Kidney (tissue), 14 donors: ENCODE results near the gene EIF3K. TPM values are rescaled to one million over a fixed set of nuclear protein-coding genes. Genes with fewer than 3 reads are reported as not detected.
A peak's percentile ranks its signal among the peaks of the same experiment; 100 is the strongest.

ENCODE experiments used
- DNase-seq, 5 donors: peaks; one replicate each; pipeline ENCODE4 v3.0.0-alpha.2; 2013 to 2020
- FAIRE-seq: peaks from 2 replicates; lab custom pipeline; 2012; peaks lifted over from hg19 to GRCh38; lab: Jason Lieb, UNC
- H3K27ac ChIP-seq, 2 donors: one replicate each; pipeline ENCODE4 v1.7.0; 2013; ENCODE audit warnings: low read depth in 2 of 2, low read length in 2 of 2, inconsistent platforms in 1 of 2
- H3K27me3 ChIP-seq: one replicate; pipeline ENCODE4 v1.7.1; 2013; ENCODE audit warnings: low read length, inconsistent platforms; ENCODE audit not compliant: control insufficient read depth, insufficient read depth
- H3K36me3 ChIP-seq, 3 donors: one replicate each; pipeline versions ENCODE4 v1.7.0 to v1.7.1; 2013; ENCODE audit warnings: low read length in 3 of 3, control low read depth in 1 of 3, inconsistent platforms in 1 of 3; ENCODE audit not compliant: insufficient read depth in 3 of 3, control insufficient read depth in 2 of 3
- H3K4me1 ChIP-seq, 3 donors: one replicate each; pipeline versions ENCODE4 v1.7.0 to v1.7.1; 2013; ENCODE audit warnings: low read length in 3 of 3, inconsistent platforms in 1 of 3, low read depth in 1 of 3; ENCODE audit not compliant: control insufficient read depth in 2 of 3, insufficient read depth in 2 of 3
- H3K4me3 ChIP-seq, 3 donors: one replicate each; pipeline versions ENCODE4 v1.7.0 to v1.8.1; 2013; ENCODE audit warnings: low read length in 3 of 3, control low read depth in 1 of 3, inconsistent platforms in 1 of 3
- H3K9ac ChIP-seq, 3 donors: one replicate each; pipeline versions ENCODE4 v1.7.0 to v1.7.1; 2013; ENCODE audit warnings: low read length in 3 of 3, control low read depth in 1 of 3, inconsistent platforms in 1 of 3
- H3K9me3 ChIP-seq, 3 donors: one replicate each; pipeline versions ENCODE4 v1.7.0 to v1.7.1; 2013; ENCODE audit warnings: low read length in 3 of 3, control low read depth in 1 of 3, inconsistent platforms in 1 of 3; ENCODE audit not compliant: control insufficient read depth in 2 of 3, insufficient read depth in 1 of 3
- CTCF ChIP-seq: IDR thresholded peaks from 3 replicates; pipeline ENCODE4 v1.5.1; 2012; ENCODE audit warnings: mild to moderate bottlenecking, moderate library complexity, borderline replicate concordance; ENCODE audit not compliant: insufficient read depth; ENCODE audit errors: extremely low read depth
- intact Hi-C: fragments of 100-400 bp; cut with DNase I; formaldehyde crosslinking; loops from one replicate; pipeline ENCODE4 v1.11.1; 2022
- polyA plus RNA-seq: library from polyadenylated mRNA; stranded (reverse); fragments of 350-450 nt; fragmentation: Illumina TruSeq; extraction: RNeasy Lipid Tissue Mini Kit (QIAGEN cat#74804); gene quantifications from one replicate; pipeline ENCODE4 v1.2.3, GENCODE V29; 2014; ENCODE audit warnings: low read depth, low replicate concordance; ENCODE audit not compliant: insufficient read depth
- total RNA-seq: library from RNA; stranded (reverse); fragmentation: NEBNext Ultra II Directional; extraction: Animal tissue kit (Norgen Biotek cat#: 25700); gene quantifications from one replicate; pipeline ENCODE4 v1.2.1, GENCODE V29; 2021
- donor health status: control.
- donor health status: control.
- donor health status: control.
- donor health status: control.
- donor health status: control.
- donor health status: DM: yes; HTN: yes; CAD: no.
- donor health status: Normal renal cell carcinoma (clear cell type).

The EIF3K gene
- total and polyA plus RNA-seq, 2 donors from 2014 or later = 259 to 723 TPM

DNA sequence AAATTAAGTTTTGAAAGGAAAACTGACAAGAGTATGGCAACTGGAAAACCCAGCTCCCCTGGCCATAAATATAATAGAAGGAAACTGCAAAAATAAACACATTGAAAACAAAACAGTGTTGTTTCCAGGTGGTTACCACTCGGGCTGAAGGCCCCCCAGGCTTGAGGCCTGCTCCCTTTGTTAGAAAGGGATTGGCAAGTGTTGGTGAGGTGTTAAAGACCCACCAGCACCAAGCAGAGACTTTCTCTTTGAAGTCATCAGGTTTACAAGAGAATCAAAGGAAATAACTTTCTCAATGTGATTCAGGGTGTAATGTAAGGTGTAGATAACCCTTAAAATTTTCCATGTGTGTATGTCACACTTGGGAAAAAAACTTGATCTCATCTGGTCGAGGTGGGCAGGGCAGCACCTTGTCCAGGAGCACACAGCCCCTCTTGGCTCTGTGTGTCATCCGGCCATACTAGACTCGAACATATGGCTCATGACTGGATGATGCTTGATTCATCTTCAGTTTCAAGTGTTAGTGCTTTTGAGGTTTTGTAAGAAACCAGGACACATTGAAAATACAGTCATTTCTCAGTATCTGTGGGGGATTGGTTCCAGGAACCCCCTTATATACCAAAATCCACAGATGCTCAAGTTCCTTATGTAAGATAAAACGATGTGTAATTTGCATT lies 36.3 kb downstream of the EIF3K start:
- peak overlapping the region; percentile 96 to 99 for H3K27ac ChIP-seq
- no peaks in the 10 kb centered on the region for H3K27me3 ChIP-seq
- peak overlapping the region in 1 of 3 donors; percentile 14 for H3K9ac ChIP-seq
- intact Hi-C loops = no loop called here
- FAIRE-seq (no peak), DNase-seq (no peak)
- peaks cover 22 to 69% (median 66%) of the 10 kb centered on the region in 3 donors for H3K4me1 ChIP-seq
- TF ChIP-seq CTCF = no peak
- peaks cover 0 to 5% (median 3%) of the 10 kb centered on the region in 3 donors for H3K36me3 ChIP-seq
- H3K4me3 ChIP-seq = no peak overlapping the region
- no peaks in the 10 kb centered on the region for H3K9me3 ChIP-seq

DNA sequence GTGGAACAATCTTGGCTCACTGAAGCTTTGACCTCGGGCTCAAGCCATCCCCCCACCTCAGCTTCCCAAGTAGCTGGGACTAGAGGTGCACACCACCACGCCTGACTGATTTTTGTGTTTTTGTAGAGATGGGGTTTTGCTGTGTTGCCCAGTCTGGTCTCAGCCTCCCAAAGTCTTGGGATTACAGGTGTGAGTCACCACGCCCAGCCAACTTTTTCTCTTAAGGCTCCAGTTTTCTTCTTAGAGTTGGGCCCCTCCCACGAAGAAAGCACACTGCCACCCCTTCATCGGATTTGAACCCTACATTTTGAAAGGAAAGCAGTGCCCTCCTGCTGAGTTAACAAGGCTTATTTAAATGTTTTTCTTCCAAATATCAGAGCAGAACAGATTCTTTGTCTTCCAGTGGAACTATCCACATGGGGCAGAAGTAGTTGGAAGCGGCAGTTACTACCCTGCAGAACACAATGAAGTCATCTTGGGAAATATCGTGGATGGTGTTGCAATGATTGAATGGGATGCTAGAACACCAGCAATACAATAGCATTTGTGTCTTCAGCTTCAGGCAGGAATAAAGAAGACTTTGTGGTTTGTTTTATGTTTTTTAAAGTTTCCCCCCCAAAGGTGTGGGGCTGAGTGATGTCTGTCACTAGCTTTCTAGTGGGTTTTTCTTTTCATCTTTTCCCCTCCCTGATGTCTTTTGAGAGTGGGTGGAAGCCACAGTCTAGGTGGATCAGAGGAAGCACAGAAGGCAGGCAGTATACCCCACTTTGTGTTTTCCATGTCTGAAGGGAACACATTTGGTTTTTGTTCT lies 37.4 kb downstream of the EIF3K start:
- FAIRE-seq = no peak
- intact Hi-C loops = no loop called here
- H3K27ac ChIP-seq = peak overlapping the region; percentile 96 to 99
- H3K36me3 ChIP-seq = peaks cover 2 to 13% (median 3%) of the 10 kb centered on the region in 3 donors
- H3K4me1 ChIP-seq = peaks cover 22 to 73% (median 65%) of the 10 kb centered on the region in 3 donors
- no peak for TF ChIP-seq CTCF
- no peak overlapping the region for H3K4me3 ChIP-seq
- H3K9ac ChIP-seq = peak overlapping the region in 1 of 3 donors; percentile 3
- no peak for DNase-seq
- no peaks in the 10 kb centered on the region for H3K27me3 ChIP-seq
- no peaks in the 10 kb centered on the region for H3K9me3 ChIP-seq

DNA sequence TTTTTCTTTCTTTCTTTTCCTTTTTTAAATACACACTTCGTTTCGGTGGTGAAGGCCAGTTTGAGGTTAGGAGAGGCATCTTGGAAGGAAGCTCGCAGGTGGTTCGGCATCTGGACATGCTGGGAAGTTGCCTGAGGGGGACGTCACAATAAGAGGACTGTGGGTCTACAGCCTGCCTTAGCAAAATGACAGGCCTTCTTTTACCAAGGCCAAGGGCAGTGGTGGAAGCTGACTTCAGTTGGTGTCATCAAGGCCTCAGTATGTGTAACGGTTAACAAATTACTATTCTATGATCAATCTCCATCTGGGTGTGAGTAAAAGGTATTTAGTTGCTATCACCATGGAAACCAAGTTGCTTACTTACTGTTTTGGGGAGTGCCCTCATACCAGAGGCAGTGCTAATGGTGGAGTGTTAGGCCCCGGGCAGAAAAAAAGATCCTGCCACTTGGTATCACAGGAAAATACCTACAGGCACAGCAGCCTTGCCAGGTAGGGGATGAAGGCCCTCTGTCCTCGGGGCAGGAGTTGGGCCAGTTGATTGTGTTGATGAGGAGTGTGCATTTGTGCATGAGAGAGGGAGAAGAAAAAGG lies 38.7 kb downstream of the EIF3K start:
- no peak for FAIRE-seq
- peaks cover 2 to 13% (median 3%) of the 10 kb centered on the region in 3 donors for H3K36me3 ChIP-seq
- H3K9ac ChIP-seq = peak overlapping the region in 2 of 3 donors; percentile 3 to 68
- DNase-seq = peak in 3 of 5 donors; percentile 59 to 73 (median 72)
- no peaks in the 10 kb centered on the region for H3K9me3 ChIP-seq
- H3K27ac ChIP-seq = peak overlapping the region; percentile 91 to 96
- peaks cover 29 to 72% (median 69%) of the 10 kb centered on the region in 3 donors for H3K4me1 ChIP-seq
- intact Hi-C loops = no loop called here
- H3K27me3 ChIP-seq = no peaks in the 10 kb centered on the region
- TF ChIP-seq CTCF = no peak
- peak overlapping the region in 1 of 3 donors; percentile 2 for H3K4me3 ChIP-seq
